AG09319 (cell line): ENCODE data around the gene GPD2.
A peak's percentile ranks its signal among the peaks of the same experiment; 100 is the strongest.

ENCODE experiments used
- DNase-seq: peaks from one replicate; pipeline ENCODE4 v3.0.0-alpha.2; 2010; ENCODE audit warnings: low read depth; ENCODE audit errors: extremely low read depth
- TF ChIP-seq, protein P1 (sequence below): IDR thresholded peaks from 2 replicates; pipeline ENCODE4 v1.5.1; 2011; ENCODE audit warnings: low read depth, mild to moderate bottlenecking, inconsistent platforms, low read length, moderate library complexity

The GPD2 gene

DNA sequence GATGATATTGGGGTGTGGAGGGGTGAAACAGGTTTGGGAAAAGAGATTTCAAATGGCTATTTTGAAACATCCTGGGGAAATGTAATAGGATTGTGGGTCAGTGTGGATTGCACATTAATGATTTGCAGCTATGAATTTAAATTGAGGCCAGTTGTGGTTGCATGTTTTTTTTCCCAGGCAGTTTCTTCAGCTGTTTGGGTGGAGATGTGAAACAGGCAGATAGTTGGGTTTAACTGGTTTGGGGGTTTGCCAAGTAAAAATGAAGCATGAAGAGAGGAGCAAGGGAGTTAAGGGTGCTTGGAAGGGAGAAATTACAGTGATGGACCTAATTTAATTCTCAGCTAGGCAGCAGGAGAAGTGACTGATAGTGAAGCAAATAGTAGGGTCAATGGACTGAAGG, 16.8 kb downstream of the GPD2 start:
- TF ChIP-seq, protein P1, sequence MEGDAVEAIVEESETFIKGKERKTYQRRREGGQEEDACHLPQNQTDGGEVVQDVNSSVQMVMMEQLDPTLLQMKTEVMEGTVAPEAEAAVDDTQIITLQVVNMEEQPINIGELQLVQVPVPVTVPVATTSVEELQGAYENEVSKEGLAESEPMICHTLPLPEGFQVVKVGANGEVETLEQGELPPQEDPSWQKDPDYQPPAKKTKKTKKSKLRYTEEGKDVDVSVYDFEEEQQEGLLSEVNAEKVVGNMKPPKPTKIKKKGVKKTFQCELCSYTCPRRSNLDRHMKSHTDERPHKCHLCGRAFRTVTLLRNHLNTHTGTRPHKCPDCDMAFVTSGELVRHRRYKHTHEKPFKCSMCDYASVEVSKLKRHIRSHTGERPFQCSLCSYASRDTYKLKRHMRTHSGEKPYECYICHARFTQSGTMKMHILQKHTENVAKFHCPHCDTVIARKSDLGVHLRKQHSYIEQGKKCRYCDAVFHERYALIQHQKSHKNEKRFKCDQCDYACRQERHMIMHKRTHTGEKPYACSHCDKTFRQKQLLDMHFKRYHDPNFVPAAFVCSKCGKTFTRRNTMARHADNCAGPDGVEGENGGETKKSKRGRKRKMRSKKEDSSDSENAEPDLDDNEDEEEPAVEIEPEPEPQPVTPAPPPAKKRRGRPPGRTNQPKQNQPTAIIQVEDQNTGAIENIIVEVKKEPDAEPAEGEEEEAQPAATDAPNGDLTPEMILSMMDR, result no peak
- peak; percentile 83 for DNase-seq

- no peak for DNase-seq
- TF ChIP-seq, protein P1, result no peak
These were observed 19.3 kb downstream of the GPD2 start for GRCh38 chr2:156455361-156455975.

DNA sequence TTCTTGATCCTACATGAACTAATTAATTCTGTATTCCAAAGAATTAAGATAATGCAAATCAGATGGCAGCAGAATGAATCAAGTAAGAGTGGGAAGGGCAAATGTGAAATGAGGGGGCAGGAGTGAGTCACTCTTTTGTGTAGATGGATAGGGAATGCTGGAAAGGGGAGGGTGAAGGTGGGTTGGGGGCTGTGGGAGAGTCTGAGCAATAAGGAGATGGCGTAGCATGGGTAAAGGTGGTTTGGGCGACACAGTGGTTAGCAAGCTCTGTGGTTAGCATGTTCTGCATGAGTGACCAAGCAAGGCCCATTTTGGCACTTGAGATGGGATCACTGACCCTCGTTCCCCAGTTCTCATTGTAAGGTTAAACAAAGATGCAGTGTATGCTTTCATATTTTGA, 20.4 kb downstream of the GPD2 start:
- peak; percentile 67 for DNase-seq
- TF ChIP-seq, protein P1, result no peak

DNA sequence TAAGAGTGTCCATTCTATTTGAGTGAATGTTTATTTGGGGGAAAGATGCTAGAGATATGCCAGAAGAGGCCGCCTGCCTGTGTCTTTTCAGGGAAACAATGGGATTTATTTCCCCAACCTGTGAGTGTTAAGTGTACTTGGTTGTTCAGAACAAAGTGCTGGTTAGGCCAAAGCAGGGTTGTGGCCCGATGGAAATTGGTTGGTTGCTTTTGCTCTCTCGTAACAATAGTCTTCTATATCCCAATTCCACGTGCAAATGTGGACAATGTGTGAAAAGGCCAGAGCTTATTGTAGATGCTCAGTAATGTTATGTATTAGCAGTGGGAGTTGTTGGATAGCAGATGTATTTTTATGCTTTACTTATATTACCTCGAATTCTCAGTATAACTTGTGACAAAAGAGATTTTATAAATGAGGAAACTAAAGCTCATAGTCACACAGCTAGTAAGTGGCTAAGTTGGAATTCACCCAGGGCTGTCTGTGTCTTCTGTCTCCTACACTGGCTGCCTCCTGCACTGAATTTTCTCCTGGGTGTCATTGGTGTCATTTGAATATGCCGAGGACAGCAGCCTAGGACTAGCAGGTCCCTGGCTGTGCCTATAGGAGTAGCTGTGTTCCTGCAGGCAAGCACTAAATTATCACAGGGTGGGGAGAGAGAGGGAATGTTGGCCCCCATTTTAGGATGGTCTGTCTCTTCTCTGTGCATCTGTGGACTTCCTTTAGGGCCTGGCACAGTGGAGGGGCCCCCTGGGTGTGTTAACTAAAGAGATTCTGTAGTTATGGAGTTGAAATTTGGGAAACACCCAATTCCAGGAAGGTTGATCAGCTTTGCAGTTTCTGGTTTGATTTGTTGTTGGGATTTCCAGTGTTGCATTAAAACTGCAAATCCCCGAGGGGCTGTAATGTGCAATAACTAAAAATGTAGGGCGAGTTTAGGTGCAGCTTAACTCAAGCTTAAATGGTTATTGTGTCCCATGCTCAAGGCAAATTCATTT, 21.6 kb downstream of the GPD2 start:
- TF ChIP-seq, protein P1, result no peak
- DNase-seq, result no peak

DNA sequence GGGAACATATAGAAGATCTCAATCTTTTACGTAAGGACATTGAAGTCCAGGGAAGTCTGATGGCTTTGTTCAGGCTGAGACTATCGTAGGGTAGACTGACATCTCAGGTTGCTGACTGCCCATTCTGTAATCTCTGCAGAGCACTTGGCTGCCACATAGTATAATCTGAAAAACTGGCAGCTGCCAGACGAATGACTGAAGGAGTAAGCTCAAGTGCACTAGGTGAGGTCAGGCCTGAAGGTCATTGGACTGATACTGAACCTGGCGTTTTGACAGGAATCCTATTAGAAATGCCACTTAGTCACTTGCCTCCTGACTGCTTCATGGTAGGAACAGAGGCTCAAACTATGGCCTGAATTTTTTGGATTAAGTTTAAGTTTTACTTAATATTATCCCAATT, 23.5 kb downstream of the GPD2 start:
- no peak for DNase-seq
- TF ChIP-seq, protein P1, result no peak

DNA sequence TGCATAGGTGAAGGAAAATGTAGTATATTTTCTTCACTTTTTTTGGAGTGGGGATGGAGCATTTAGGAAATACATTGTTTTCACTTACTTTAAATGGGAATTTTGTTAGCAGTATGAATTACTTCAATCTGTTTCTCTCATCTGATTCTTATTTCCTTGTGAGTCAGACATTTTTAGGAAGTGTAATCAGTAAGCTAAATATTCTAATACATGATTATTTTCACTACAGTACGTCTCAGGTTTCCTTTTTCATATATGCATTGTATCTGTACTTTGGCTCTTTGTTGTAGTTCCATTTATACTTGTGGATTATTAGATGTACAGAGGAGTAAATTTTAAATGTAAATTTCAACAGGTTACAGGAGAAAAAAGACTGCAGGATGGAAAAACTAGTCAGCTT, 27.9 kb downstream of the GPD2 start:
- DNase-seq, result no peak
- TF ChIP-seq, protein P1, result no peak

- DNase-seq, result no peak
- TF ChIP-seq, protein P1, result no peak
These were observed 29.4 kb downstream of the GPD2 start for GRCh38 chr2:156465573-156465972.
